Measurements from ENCODE around the gene HLA-DPA1. TPM values are rescaled to one million over a fixed set of nuclear protein-coding genes. Genes with fewer than 3 reads are reported as not detected.

The HLA-DPA1 gene
- total RNA-seq, 1 donor from 2014 or later: 37.7 TPM

DNA sequence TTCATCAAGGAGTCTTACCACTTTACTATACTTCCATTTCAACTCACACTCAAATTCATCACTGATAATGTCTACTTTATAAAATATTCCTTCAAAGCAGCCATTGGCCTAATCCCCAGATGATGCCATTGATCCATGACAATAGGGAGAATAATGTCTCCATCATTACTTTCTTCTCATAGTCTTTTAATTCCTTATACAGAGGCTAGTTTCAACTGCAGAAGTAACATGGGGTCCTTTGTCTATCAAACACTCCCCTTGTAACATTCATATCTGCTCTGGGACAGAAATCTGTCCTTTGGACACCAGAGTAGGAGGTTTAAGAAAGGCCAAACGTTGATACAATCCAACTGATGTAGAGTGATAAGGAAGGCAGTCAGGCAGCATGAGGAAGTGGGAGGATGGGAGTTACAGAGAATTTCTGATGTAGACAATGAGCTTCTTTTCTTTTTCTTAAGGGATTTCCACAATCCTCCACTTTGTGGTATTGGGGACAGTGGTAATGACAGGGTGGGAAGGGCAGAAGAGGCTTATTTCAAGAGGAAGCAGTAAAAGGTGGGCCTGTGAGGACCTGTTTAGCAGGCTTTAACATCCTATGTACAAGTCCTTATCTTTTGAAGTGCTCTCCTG is 45.1 kb downstream of the HLA-DPA1 start:
- no peak for DNase-seq
- intact Hi-C loops (cut with micrococcal nuclease): no loop called here
- no peak for ATAC-seq

DNA sequence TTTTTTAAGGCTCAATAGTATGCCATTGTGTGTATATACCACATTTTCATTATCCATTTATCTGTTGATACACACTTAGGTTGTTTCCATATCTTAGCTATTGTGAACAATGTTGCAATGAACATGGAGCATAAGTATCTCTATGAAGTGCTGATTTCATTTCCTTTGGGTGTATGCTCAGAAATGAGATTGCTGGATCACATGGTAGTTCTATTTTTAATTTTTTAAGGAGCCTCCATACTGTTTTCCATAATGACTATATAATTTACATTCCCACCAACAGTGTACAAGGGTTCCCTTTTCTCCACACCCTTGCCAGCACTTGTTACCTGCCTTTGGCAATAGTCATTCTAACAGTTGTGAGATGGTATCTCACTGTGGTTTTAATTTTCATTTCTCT is 48.9 kb downstream of the HLA-DPA1 start:
- ATAC-seq (no peak), DNase-seq (no peak)

DNA sequence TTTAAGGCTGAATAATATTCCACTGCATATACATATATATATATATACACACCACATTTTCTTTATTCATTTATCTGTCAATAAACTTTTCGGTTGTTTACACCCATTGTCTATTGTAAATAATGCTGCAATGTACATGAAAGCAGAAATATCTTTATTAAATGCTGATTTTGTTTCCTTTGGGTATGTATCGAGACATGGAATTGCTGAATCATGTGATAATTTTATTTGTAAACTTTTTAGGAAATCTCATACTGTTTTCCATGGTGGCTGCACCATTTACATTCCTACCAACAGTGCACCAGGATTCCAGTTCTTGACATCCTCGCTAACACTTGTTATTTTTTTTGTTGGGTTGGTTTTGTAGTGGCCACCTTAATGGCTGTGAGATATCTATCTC is 49.9 kb downstream of the HLA-DPA1 start:
- intact Hi-C loops (cut with micrococcal nuclease): no loop called here
- no peak for DNase-seq
- ATAC-seq: no peak

More for the DNA sequence above, 48.9 kb downstream of the HLA-DPA1 start:
- intact Hi-C loops (cut with micrococcal nuclease): no loop called here

DNA sequence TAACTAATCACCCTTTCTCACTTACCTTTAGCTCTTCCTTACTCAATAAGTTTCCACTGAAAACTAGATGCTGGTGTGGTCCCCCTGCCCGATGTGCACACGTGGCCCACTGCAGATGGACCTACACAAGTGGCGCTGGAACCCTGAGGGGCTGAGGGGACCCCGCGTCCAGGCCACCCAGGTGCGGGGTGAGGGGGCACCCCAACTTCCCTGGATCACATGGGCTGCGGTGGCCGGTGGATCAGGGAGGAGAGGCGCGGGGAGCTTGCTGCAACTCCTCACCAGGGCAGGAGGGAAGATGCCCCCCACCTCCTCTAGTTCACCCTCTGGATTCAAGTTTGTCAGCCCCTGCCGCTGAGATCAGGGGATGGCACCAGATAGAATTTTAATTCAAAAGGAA is 51.5 kb downstream of the HLA-DPA1 start:
- intact Hi-C loops (cut with micrococcal nuclease): no loop called here
- ATAC-seq (no peak), DNase-seq (no peak)

DNA sequence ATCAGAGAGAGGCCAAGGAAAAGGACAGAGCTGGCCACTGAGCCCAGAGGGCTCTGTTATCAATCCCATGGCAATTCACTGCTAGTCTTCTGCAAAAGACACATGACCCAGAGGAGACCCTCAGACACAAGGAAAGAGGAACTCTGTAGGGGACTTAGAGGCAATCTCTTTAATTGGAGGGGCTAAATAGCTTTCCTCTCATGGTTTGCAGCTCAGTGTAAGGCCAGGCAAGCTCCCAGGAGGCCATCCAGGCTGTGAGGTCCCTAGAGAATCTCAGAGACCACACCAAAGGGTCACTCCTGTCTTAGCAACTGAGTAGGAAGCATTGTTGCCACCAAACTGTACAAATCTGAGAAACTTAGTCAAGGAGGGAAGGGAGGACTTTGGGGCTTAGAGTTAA is 54.1 kb downstream of the HLA-DPA1 start:
- intact Hi-C loops (cut with micrococcal nuclease): loop anchor here (5.0 to 10.0 kb wide), 2 partner anchors 63 to 225 kb away; no protein-coding TSS in a partner anchor
- DNase-seq (no peak), ATAC-seq (peak; percentile 16)

DNA sequence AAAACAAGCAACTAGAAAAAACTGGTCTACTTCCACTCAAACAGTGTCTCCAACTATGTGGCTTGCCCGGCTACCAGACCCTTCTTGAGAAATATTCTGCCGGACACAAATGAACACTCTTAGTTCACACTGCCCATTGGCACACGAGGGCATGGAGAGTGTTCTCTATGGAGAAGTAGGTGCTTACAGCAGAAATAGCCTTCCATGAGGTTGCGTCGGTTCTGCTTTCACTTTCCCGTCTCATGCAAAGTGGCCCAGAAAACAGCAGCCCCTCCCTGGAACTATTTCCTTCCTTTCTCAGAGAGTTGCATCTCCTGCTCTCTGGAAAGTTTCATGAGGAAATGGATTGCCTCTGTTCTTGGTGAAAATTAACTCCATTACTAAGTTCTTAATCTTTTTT is 54.5 kb downstream of the HLA-DPA1 start:
- DNase-seq: peak; percentile 61
- peak; percentile 90 for ATAC-seq
- intact Hi-C loops (cut with micrococcal nuclease): loop anchor here (5.0 to 10.0 kb wide), 2 partner anchors 63 to 226 kb away; no protein-coding TSS in a partner anchor

DNA sequence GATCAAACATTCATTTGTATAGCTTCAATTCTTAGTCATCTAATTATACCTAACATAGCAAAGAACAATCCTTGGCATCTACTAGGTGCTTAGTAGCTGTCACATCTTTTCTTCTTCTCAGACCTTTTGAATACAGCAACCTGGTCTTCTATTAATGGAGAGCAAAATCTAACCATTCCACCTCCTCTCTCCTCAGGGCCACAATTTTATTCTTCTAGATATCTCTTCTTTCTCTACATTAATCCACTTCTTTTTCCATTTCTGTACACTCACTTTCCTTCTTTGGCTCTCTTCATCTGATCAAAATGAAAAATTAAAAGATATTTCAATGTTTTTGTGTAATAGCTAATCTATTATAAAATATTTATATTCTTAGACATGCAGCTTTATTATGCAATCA is 55.0 kb downstream of the HLA-DPA1 start:
- intact Hi-C loops (cut with micrococcal nuclease): loop anchor here (5.0 to 10.0 kb wide), 2 partner anchors 64 to 226 kb away; no protein-coding TSS in a partner anchor
- ATAC-seq (no peak), DNase-seq (no peak)

DNA sequence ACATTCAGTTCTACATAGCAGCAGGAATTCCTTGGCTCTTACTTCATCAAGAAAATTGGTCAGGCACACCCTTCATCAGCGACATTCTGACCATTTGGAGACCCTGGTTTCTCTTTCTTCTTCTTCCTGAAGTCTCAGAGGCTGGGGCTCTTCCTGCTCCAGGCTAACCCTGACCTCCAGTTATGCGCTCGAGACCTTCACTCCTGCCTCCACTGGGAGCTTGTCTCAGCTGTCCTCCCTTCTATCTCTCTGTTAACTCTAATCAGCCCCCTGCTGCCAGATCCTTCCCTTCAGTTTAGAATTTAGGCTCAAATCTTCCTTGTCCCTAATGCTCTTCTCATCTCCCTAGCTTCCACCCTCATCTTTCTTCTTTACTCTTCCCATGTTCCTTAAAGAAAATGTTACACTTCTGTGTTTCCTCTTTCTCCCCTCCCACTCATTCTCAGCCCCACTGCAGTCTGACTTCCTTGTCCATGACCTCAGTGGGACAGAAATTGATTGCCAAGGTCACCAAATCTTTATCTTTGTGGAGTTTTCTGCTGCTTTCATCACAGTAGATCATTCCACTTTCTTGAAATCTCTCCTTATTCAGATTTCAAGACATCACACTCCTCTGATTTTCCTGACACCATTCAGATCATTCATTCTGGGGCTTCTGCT is 55.6 kb downstream of the HLA-DPA1 start:
- no peak for DNase-seq
- intact Hi-C loops (cut with micrococcal nuclease): loop anchor here (5.0 to 10.0 kb wide), 2 partner anchors 64 to 227 kb away; no protein-coding TSS in a partner anchor

DNA sequence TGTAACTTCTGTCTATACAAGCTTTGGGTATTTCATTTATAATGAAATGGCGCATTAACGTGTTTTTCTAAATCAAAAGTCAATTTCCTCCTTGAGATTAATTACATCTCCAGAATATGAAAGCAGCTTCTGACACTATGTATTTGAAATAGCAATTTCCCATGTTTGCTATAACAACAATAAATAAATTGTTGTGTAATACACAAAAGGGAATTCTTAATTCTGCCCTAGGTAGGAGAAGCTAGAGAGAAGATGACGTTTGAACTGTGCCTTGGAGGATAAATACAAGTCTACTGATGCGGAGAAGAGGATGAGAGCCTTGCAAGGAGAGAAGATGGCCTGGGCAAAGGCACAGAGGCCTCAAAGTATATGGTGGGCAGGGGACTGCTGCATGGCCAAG is 56.4 kb downstream of the HLA-DPA1 start:
- intact Hi-C loops (cut with micrococcal nuclease): loop anchor here (5.0 to 10.0 kb wide), 2 partner anchors 65 to 228 kb away; no protein-coding TSS in a partner anchor
- ATAC-seq (no peak), DNase-seq (no peak)

More for the DNA sequence above, 55.6 kb downstream of the HLA-DPA1 start:
- ATAC-seq: no peak

DNA sequence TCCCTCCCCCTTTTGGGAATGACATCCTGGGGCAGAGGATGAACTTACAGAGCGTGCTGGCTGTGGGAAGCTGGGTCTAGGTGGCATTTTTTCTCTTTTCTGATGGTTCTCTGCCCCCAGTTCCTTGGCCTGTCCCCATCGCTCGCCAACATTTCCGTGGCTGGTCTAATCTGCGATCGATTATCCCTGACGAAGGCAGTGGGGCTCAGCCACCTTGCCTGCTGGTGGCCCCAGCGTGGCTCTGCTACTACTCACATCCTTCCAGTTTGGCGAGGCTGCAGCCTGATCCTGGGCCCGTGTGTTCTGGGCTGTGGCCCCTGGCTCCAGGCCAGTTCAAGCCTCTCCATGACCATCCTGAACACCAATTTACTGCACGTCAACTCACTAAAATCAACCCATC is 57.7 kb downstream of the HLA-DPA1 start:
- intact Hi-C loops (cut with micrococcal nuclease): loop anchor here (5.0 to 10.0 kb wide), 2 partner anchors 67 to 229 kb away; no protein-coding TSS in a partner anchor
- ATAC-seq: no peak

DNA sequence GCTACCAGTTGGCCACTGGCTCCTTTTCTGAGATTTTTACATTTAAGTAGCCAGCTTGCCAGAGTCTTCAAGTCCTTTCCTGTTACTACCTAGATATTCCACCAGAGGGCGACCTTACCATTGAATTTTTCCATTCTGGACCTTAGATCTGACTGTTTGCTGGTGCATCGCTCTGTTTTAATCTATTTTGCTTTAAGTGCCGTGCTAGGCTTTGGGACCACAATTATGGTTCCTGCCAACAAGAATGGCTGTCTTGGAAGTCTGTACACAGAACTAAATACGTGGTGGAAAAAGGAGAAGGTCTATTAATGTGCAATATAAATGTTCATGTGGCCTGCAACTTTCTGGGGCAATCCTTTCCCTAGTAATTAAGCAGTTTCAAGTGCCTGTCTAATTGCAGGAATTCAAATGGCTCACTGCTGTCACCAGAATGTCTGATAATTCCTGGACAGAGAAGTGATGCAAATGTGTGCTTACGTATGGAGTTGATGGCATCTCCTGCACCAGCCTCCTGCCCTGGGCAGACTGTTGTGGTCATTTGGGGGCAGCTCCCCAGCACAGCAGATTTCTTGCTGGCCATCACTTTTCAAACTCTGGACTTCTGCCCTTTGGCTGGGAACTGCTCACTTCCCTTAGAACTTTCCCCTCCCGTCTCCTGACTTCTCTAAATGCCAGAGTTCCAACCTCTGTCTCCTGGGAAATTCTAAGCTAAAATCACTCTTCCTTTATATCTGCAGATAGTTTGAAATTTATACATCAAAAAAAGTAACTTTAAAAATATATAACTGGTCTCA is 58.4 kb downstream of the HLA-DPA1 start:
- intact Hi-C loops (cut with micrococcal nuclease): loop anchor here (5.0 to 10.0 kb wide), 2 partner anchors 67 to 230 kb away; no protein-coding TSS in a partner anchor
- ATAC-seq: peak; percentile 72
- DNase-seq: no peak

More for the DNA sequence above, 57.7 kb downstream of the HLA-DPA1 start:
- DNase-seq: no peak

Other genes with a start within 250 kb of the HLA-DPA1 start
- gene TAP2, start 234.9 kb downstream of the HLA-DPA1 start, total RNA-seq: 20.8 TPM
- 16.2 TPM for gene PSMB8, start 229.6 kb downstream of the HLA-DPA1 start, total RNA-seq
- 14.6 TPM for gene TAP1, start 219.9 kb downstream of the HLA-DPA1 start, total RNA-seq
- 16.3 TPM for gene PSMB9, start 219.5 kb downstream of the HLA-DPA1 start, total RNA-seq
- 10.6 TPM for gene HLA-DMB, start 132.6 kb downstream of the HLA-DPA1 start, total RNA-seq
- 20.0 TPM for gene HLA-DMA, start 120.6 kb downstream of the HLA-DPA1 start, total RNA-seq
- gene BRD2, start 105.1 kb downstream of the HLA-DPA1 start, total RNA-seq: 73.8 TPM
- gene HLA-DOA, start 64.1 kb downstream of the HLA-DPA1 start, total RNA-seq: 1.8 TPM
- 41.5 TPM for gene HLA-DPB1, start 2.3 kb upstream of the HLA-DPA1 start, total RNA-seq
- 1.9 TPM for gene COL11A2, start 118.8 kb upstream of the HLA-DPA1 start, total RNA-seq
- 41.2 TPM for gene RXRB, start 127.0 kb upstream of the HLA-DPA1 start, total RNA-seq
- 47.7 TPM for gene SLC39A7, start 127.2 kb upstream of the HLA-DPA1 start, total RNA-seq
- gene HSD17B8, start 131.0 kb upstream of the HLA-DPA1 start, total RNA-seq: 24.8 TPM
- gene RING1, start 134.9 kb upstream of the HLA-DPA1 start, total RNA-seq: 30.1 TPM
- 32.7 TPM for gene VPS52, start 198.2 kb upstream of the HLA-DPA1 start, total RNA-seq
- gene RPS18, start 198.4 kb upstream of the HLA-DPA1 start, total RNA-seq: 931 TPM
- 6.9 TPM for gene B3GALT4, start 203.5 kb upstream of the HLA-DPA1 start, total RNA-seq
- gene WDR46, start 215.6 kb upstream of the HLA-DPA1 start, total RNA-seq: 15.1 TPM
- 57.3 TPM for gene PFDN6, start 216.0 kb upstream of the HLA-DPA1 start, total RNA-seq
- gene RGL2, start 225.3 kb upstream of the HLA-DPA1 start, total RNA-seq: 59.4 TPM
- gene TAPBP, start 240.4 kb upstream of the HLA-DPA1 start, total RNA-seq: 93.0 TPM
- gene ZBTB22, start 244.1 kb upstream of the HLA-DPA1 start, total RNA-seq: 11.1 TPM
- gene DAXX, start 249.3 kb upstream of the HLA-DPA1 start, total RNA-seq: 21.2 TPM

All from left ventricle myocardium superior (tissue), 1 donor.